ENCODE measurements around the gene ZBTB24. TPM values are rescaled to one million over a fixed set of nuclear protein-coding genes. Genes with fewer than 3 reads are reported as not detected.

Gene ZBTB24
- total RNA-seq, 1 donor from 2014 or later: 7.4 TPM

Other genes starting within 250 kb of the ZBTB24 start
- 187 TPM for gene CD164, start 100.8 kb downstream of the ZBTB24 start, total RNA-seq
- gene PPIL6, start 42.6 kb downstream of the ZBTB24 start, total RNA-seq: 4.1 TPM
- 13.1 TPM for gene SMPD2, start 42.5 kb downstream of the ZBTB24 start, total RNA-seq
- gene MICAL1, start 27.4 kb downstream of the ZBTB24 start, total RNA-seq: 18.6 TPM
- 5.8 TPM for gene AK9, start 208.0 kb upstream of the ZBTB24 start, total RNA-seq
- gene FIG4, start 208.1 kb upstream of the ZBTB24 start, total RNA-seq: 15.3 TPM